GM10266 (cell line): Measurements from ENCODE around the gene CCN6.

Source experiments
- DNase-seq: peaks from one replicate; pipeline ENCODE4 v3.0.0; 2012; ENCODE audit errors: extremely low spot score
- TF ChIP-seq, protein P1 (sequence below): IDR thresholded peaks from 2 replicates; pipeline ENCODE4 v1.5.1; 2012; ENCODE audit warnings: mild to moderate bottlenecking, low read depth; ENCODE audit not compliant: control insufficient read depth, insufficient read depth; ENCODE audit errors: missing control alignments

CCN6 gene

DNA sequence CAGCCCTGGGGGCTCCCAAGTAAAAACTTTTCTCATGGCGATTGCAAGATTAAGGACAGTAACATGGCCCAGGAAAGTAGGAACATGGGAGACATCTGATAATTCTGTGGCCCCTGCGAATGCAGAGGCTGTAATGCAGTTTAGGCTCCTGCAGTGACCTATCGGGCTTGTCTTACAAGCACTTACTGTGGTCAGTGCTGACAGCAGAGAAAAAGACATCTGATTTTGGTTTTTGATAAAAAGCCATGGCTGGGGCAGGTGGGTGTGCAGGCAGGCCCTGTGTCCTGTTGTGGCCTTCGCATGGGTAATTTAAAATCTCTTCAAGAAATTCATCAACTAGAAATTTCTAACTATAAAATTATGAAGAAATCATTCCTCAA, 19.3 kb upstream of the CCN6 start:
- DNase-seq: no peak
- TF ChIP-seq, protein P1, sequence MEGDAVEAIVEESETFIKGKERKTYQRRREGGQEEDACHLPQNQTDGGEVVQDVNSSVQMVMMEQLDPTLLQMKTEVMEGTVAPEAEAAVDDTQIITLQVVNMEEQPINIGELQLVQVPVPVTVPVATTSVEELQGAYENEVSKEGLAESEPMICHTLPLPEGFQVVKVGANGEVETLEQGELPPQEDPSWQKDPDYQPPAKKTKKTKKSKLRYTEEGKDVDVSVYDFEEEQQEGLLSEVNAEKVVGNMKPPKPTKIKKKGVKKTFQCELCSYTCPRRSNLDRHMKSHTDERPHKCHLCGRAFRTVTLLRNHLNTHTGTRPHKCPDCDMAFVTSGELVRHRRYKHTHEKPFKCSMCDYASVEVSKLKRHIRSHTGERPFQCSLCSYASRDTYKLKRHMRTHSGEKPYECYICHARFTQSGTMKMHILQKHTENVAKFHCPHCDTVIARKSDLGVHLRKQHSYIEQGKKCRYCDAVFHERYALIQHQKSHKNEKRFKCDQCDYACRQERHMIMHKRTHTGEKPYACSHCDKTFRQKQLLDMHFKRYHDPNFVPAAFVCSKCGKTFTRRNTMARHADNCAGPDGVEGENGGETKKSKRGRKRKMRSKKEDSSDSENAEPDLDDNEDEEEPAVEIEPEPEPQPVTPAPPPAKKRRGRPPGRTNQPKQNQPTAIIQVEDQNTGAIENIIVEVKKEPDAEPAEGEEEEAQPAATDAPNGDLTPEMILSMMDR: no peak

DNA sequence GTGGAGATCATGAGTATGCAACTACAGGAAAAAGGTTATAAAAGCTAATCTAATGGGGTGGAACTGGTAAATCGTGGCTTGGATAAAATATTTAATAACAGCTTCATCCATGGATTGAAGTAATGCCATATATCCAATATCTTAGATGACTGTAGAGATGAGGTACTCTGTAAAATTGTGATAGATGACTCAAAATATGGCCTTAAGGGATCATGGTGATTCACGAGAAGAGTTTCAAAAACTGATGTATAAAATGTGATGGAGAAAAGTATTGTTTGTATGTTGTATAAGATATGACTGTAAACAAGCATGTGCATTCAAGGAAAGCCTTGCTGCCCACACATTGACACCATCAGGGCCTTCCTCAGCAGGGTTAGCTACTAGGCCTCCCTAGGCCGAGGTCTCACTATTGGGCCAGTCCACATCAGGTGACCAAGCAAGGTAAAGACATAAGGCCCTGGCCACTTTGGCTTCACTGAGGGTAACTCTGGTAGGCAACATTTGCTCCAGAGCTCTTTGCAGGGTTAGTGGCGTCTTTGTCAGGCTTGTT, 17.7 kb upstream of the CCN6 start:
- TF ChIP-seq, protein P1: no peak
- DNase-seq: no peak

DNA sequence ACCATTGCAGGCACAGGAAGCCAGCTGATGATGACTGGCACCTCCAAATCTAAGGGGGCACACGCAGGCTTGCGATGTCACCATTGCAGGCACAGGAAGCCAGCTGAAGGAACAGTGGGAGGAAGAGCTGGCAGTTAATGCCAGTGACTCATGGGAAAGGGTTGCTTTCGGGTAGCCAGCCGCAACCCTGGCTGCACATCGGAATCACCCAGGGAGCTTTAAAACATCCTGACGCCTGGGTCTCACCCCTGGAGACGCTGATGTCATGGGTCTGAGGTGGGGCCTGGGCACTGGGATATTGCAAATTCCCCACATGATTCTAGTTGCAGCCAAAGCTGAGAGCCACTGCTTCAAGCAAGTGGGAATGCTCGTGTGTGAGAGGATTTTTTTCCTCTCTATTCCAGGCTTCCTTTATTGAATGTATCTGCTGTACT, 16.1 kb upstream of the CCN6 start:
- TF ChIP-seq, protein P1: no peak
- DNase-seq: no peak

DNA sequence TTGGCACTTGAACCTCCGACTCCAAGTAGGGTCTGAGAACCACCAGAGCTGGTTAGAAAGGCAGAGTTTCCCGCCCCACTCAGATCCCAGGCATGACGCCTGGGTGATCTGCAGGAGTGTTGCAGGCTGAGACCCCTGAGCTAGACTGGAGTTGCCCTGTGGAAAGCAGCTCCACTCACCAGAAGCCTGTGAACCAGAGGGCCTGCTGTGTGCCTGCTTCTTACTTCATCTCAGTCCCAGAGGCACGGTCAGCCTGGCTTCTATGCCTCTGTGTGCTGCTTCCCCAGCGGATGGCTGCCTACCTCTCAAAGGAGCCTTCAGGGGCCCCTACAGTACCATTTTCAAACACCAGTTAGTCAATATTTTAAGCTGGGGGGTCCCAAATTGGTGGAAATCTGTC, 15.6 kb upstream of the CCN6 start:
- TF ChIP-seq, protein P1: no peak
- DNase-seq: no peak

DNA sequence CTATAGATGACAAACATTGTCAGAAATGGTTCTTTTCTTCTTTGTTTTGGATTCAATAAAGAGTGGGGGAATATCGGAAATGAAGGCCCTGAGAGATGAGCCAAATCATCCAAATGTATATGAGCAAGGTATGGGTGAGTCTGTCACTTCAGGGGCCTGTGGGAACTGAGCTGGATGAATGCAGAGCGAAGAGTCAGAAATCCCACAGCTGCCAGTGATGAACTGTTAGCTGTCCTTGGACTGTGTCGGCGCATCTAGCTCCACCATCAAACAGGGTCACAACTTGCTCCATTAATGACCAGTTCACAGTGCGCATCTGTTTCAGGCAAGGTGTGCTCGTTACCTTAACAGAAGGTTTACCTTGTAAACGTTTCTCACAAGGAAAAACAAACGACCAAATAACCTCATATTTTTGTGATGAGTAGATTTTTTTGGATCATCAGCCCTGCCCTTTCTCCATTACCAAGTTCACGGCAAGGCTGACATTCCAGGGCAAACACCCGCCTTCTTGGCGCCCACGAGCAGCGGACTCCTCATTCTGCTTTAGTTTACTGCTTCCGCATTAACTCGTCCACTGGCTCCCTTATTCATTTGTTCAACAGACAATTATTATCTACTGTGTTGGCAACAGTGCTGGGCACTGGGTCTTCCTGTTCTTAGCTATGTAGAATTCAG, 15.0 kb upstream of the CCN6 start:
- TF ChIP-seq, protein P1: no peak
- no peak for DNase-seq

DNA sequence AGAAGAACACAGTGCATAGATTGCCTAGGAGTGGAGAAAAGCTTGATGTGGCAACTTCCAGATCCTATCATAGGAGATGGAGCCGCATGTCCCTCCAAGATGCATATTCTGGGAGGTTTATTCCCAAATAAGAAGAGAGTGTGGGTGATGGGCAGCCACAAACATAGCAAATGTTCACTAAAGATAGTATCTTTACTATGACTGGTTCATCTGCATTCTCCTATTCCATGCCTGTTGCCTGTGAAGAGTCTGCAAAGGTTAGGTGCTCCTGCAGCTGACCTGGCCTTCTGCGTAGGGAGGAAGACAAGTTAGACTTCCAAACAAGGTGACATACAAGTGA, 14.5 kb upstream of the CCN6 start:
- TF ChIP-seq, protein P1: no peak
- no peak for DNase-seq

DNA sequence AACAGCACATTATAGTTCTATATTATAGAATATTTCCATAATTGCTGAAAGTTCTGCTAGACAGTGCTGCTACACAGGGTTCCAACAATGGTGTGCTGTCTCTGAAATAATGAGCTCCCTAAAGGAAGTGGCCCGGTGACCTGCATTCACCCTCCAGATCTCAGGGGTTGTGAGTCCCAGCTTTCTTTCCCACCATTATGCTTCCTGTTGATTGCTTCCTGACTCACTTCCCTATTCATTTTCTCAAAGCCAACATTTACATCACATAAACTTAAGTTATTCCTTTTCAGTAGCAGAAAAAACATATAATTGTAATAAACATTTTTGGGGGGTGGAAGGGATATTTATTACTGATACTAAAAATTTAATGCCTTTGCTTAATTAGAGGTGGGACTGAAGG, 12.9 kb upstream of the CCN6 start:
- no peak for DNase-seq
- TF ChIP-seq, protein P1: no peak
